HG03575 (cell line): ENCODE measurements around the gene RPL28.
"Not testable (repeated sequence)": the region's sequence is repeated elsewhere in the genome, so short reads cannot be mapped to it uniquely, and the experiment has no call there.

Experiments used
- ATAC-seq: cut with Tn5 transposase; IDR thresholded peaks from one replicate; pipeline ENCODE4 v1.9.1; 2021; ENCODE audit not compliant: unreplicated experiment, insufficient number of reproducible peaks, low FRiP score; ENCODE audit errors: extremely low read depth

RPL28 gene

DNA sequence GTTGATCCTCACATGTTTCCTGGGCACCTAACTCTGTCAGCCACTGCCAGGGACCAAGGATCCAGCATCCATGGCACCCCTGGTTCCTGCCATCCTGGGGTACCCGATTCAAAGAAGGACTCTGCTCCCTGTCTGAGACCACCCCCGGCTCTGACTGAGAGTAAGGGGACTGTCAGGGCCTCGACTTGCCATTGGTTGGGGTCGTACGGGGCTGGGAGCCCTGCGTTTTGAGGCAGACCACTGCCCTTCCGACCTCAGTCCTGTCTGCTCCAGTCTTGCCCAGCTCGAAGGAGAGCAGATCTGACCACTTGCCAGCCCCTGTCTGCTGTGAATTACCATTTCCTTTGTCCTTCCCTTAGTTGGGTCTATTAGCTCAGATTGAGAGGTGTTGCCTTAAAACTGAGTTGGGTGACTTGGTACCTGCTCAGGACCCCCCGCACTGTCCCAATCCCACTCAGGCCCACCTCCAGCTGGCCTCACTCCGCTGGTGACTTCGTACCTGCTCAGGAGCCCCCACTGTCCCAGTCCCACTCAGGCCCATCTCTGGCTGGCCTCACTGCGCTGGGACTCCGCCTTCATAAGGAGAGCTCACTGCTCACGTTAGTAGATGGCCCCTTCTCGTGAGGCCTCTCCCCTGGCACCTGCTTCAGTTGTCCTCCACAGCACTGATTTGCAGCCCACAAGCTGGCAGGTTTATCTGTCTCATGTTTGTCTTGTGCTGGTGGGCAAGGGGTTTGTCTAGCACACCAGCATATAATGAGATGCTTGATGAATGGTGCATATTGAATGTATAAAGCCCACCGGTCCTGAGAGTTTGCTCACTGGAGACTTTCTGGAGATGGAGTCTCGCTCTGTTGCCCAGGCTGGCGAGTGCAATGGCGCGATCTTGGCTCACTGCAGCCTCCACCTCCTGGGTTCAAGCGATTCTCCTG, 3.9 kb downstream of the RPL28 start:
- ATAC-seq, result no peak

DNA sequence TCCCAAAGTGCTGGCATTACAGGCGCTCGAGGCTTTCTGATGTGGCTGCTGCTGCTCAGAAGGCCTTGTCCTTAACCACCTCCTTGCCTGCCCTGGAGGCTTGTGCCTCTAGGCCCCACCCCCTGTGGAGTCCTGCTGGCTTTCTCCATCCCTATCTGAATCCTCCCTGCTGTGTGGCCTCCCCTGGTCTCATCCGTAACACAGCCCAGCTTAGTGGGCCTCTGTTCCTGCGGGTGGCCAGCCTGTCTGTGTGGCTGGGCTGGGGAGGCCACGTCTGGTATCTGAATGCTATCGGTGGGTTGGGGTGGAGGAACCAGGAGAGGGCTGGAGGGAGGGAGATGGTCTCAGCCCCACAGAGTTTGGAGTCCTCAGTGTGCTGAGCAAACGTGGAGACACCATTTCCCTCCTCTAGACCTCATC, 4.7 kb downstream of the RPL28 start:
- ATAC-seq, result no peak

DNA sequence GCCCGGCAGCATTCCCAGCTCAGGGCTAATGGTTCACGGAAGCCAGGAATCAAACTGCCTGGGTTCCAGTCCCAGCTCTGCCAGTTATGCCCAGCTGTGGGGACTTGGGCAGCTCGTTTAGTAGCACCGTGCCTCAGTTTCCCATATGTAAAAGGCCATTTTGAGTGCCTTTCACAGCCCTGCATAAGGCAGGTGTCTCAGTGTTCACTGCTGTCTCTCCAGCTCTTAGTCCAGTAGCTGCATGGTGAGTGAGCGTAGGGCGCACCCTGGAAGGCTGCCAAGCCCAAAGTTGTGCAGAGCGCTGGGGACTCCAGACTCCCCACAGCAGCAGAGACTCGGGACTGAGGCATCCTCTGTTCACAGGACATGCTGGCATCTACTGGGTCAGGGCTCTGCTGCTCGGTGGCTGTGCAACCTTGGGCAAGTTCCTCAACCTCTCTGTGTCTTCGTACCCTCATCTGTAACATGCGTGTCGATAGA, 5.5 kb downstream of the RPL28 start:
- ATAC-seq, result no peak

DNA sequence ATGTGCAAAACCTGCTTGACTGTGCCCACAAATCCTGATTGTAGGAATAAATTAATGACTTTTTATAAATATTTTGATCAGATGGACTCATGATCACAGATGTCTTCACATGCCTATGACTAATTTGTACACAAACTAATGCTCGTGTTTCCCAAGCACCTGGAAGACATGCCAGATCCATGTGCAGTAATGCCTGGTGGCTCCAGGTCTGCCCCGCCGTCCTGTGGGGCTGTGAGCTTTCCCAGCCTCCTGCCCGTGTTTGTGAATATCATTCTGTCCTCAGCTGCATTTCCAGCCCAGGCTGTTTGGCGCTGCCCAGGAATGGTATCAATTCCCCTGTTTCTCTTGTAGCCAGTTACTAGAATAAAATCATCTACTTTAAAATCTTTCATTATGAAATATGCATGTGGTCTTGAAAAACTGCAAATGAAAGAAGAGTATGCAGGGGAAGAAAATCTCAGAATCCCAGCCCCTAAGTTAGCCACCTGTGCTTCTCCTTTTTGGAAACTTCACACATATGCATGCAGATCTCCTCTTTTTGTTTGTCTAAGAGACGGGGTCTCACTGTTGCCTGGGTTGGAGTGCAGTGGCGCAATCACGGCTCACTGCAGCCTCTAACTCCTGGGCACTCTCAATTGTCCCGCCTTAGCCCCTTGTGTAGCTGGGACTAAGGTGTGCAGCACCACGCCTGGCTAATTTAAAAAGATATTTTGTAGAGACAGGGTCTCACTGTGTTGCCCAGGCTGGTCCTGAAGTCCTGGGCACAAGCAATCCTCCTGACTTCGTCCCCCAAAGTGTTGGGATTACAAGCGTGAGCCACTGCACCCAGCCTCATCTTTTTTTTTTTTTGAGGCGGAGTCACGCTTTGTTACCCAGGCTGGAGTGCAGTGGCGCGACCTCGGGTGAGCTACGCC, 6.2 kb downstream of the RPL28 start:
- no peak for ATAC-seq

DNA sequence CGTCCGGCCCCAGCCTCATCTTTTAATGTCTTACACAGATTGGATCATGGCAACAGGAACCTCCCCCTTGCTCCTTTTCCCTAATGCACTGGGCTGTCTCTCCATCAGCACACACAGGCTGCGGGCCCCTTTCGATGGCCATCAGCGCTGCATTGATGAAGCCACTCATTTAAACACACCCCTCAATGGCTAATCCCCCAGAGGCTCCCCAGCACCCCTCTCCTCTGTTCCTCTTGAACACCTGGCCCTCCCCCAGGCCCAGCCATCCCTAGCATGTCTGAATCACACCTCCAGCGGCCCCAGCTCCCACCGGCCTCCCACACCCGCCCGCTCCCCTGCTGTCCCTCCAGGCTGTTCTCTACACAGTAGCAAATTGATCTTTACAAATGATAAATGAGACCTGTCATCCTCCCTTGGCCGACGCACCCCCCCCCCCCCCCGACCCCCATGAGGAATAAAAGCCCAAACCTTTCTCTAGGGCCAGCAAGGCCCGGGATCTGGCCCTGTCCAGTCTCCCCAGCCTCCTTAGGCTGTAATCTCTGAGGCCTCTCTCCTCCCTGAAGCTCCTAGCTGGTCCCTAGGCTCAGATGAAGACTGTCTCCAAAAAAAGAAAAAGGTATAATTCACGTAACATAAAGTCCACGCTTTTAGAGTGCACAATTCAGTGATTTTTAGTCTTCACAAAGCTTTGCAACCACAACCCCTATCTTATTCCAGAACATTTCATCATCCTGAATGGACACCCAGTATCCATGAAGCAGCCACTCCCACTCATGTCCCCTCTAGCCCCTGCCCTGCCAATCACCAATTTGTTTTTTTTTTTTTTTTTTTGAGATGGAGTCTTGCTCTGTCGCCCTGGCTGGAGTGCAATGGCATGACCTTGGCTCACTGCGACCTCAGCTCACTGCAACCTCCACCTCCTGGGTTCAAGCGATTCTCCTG, 7.4 kb downstream of the RPL28 start:
- ATAC-seq, result no peak

DNA sequence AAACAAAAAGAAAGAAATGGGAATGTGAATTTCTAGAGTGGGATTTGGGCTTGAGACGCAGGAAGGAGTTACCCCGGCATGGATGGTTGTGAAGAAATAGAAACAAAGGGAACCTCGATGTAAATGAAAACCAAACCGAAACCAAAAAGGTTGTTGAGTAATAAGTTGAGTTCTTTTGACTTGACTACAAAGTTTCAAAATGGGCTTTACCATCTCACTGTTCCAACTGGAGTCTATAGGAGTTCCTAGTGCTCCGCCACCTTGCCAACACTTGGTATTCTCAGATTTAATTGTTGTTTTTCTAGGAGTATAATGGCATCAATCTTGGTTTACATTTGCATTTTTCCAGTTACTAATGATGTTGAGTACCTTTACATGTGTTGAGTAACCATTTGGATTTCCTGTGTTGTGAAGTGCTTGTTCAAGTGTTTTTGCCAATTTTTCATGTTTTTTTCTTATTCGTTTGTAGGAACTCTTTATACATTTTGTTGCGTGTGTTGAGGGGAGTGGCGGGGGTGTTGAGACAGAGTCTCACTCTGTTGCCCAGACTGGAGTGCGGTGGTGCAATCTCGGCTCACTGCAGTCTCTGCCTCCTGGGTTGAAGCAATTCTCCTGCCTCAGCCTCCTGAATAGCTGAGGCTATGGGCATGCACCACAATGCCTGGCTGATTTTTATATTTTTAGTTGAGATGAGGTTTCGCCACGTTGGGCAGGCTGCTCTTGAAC, 12.6 kb downstream of the RPL28 start:
- no peak for ATAC-seq

DNA sequence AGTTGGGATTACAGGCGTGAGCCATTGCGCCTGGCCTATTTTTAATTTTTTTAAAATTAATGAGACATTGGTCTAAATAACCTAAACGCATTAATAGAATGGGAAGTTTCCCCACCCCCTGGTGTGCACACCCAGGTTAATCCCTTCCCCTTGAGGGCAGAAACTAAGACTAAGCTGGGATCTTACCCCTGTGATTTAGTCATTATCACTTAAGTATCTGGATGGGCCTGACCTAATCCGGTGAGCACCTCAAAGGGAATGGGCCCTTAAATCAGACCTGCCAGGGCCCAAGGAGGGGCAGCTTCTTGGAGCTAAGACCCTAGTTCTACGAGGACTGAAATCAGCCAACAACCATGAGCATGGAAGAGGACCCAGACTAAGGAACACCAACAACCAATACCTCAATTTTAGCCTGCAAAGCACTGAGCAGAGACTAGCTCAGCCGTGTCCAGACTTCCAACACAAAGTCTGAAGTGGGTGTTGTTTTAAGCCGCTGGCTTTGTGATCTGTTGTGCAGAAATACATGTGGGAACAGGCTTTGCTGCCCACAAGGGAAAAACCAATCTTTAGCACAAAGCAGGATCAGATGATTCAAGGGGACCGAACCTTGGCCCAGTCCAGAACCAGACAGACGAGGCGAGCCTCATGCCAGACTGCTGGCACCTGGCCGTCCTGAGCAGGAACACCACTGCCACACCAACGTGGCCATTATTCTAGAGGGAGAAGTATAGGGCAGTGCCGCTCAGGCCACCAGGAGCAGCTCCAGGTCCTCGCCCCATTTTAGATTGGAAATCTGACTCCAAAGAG, 14.8 kb downstream of the RPL28 start:
- no peak for ATAC-seq

DNA sequence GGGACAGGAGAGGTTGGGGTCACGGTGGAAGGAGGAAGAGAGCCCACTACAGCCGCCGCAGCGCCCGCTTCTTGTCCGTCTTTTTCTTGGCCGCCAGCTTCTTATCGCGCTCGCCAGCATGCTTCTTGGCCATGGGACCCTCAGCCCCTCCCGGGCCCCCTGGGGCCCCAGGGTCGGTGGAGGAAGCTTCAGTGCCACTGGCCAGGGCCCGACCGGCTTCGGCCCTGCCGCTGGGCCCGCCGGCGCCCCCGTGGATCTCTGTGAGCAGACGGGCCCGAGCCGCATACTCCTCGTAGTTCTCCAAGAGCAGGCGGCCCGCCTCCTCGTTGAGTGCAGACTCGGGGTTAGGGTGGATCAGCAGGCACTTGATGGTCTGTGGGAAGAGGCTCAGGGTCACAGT, 15.7 kb downstream of the RPL28 start:
- ATAC-seq, result not testable (repeated sequence)

DNA sequence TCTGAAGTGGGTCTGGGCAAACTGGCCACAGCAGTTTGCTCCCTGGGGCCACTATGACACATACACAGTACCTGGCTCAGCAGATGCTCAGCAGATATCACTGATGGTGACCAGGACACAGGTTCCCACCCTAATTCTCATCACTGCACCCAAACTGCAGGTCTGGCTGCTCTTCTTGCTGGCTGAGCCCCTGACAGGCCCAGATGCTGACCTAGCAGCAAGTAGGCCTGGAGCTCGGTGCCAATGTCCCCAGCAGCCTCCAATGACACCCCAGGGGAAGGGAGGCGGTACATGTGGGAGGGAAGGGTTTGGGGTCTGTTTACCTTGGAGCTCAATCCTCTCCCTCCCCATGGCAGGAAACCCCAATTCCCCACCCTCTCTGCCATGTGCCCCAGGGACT, 16.8 kb downstream of the RPL28 start:
- ATAC-seq, result no peak

DNA sequence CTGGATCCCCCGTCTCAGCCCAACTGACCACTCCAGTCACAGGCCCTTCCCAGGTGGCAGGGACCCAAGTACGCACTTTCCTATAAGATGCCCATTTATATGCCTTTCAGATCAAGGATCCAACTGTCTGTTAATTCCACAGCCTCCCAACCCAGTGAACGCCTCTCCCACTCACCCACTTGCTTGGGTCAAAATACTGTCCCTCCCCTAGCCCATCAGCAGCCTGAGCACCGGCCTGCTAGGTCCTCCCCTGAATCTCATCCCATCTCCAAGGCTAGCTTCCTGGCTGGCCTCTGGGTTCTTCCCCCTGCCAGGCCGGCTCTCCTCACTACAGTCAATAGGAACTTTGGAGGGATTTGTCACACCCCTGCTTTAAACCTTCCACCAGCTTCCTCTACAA, 19.9 kb downstream of the RPL28 start:
- ATAC-seq, result no peak

DNA sequence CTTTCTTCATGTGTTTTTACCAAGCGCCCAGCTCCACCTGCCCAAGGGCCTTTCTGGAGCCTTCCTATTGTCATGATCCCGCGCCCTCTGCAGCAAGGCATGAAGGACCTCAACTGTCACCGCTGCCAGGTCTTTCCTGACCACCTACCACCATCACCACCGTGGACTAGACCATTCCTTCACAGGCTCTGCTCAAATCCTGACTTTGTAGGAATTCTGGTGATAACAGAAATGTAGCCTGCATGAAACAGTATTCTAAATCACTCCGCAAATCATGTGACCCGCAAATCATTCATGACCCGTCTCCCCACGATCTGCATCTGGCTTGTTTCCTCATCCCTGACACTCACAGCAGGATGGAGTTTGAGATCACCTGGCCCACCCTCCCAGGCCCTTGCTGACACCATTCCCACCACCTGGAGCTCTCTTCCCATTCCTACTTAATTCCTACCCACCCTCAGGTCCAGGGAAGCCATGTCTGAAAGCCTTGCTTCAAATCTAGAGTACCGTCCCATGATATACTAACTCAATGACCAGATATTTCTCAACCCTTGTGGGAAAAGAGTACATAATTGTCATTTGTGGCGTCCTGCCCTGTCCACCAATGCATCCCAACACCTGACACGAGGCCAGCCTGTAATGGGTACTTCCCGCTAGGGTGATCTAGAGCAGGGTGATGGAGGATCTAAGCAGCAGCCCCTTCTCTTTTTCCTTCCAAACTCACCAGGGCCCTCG, 20.5 kb downstream of the RPL28 start:
- ATAC-seq, result no peak

DNA sequence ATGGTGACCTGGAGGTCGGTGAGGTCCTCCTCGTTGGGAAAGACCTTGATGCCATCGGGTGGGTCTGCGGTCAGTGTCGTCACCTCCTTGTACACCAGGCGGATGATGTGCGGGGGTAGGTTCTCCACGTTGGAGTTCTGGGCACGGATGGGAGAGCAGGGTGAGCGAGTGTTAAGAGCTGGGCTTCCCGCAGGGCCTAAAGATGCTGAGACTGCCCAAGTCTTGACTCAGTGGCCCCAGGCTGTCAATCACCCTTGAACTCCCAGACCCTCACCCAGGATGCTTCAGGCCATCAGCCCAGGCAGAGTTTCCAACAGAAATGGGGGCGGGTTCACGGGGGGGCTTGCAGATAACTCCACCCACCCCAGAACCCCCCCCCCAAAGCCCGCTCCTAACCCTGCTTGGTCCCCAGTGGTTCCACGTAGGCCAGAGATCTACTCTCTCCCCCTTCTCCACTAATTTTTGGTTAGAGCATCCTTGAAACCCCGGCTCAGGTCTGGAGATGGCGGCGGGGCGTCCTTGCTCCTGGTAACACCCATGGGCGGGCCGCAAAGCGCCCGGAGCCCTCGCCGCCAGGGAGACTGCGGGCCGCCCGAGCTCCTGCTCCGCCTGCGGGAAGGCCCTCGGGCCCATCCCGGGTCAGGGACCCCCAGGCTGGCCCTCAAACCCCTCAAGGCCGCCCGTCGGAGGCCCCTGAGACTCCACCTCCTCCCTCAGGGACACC, 21.3 kb downstream of the RPL28 start:
- ATAC-seq, result no peak

DNA sequence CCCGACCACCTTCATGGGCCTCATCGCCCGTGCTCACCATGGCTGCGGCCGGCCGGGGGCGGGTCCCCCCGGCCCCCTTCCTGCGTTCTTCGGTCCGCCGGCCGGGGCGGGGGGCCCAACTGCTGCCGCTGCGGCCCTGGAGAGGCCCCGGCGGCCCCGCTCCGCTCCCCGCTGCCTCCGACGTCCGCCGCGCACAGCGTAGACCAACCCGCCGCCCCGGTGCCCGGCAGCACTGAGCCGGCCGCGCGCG, 21.7 kb downstream of the RPL28 start, which contains the start of gene UBE2S:
Gene UBE2S, minus strand, starts transcription at position 239 of the 250 bp plus-strand sequence. Its CDS starts 199 bp downstream, at position 40.
- ATAC-seq, result not testable (repeated sequence)

DNA sequence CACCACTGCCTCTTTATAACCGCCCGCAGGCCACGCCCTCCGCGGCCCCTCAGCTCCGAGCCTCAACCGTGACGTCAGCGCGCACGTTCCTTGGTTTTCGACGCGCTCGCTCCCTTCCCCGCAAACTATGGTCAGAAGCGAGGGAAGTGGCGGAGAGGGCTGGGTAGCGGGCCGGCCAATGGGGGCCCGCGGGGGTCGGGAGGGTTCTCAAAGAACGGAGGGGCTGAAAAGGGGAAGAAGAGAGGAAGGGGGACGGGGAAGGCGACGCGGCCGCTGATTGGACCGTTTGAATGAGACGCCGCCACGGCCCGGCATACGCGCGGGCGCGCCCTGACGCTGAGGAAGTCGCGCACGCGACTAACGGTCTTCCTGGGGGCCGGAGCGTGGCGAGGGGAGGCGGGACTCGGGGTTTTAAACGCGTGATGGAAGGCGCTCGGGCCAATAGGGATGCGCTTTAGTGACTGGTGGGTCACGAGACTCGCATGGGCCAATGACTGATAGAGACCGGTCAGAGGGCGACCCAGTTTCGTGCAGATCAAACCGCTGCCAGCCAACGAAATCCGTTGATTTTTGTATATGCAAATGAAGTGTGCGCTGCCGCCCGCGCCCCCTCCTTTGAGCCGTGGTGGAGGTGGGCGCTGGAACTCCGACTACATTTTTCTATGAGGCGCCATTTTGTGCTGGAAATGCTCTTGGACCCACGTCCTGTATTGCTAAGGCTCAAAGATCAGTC, 22.2 kb downstream of the RPL28 start:
- ATAC-seq, result peak; percentile 42

DNA sequence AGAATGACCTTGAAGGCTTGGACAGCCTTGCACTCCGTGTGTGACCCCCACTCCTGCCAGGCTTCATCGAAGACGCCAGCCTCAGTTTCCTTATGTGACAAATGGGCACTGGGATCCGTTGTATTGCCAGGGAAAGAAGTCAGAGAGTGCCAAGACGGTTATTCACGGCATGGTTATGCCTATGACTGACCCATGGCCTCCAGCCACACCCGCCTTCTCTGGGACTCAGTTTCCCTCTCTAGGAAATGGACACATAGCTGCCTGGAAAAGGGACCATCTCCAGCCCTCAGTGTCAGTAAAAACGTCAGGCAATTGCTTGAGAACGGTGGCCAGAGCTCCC, 22.8 kb downstream of the RPL28 start:
- ATAC-seq, result no peak

DNA sequence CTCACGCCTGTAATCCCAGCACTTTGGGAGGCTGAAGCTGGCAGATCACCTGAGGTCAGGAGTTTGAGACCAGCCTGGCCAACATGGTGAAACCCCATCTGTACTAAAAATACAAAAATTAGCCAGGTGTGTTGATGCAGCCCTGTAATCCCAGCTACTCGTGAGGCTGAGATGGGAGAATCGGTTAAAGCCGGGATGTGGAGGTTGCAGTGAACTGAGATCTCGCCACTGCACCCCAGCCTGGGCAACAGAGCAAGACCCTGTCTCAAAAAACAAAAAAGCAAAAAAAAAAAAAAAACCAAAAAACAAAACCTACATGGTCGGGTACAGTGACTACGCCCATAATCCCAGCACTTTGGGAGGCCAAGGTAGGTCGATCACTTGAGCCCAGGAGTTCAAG, 23.4 kb downstream of the RPL28 start:
- not testable (repeated sequence) for ATAC-seq
